GM12878 (cell line): Measurements from ENCODE around the gene LRRN4CL. TPM values are rescaled to one million over a fixed set of nuclear protein-coding genes. Genes with fewer than 3 reads are reported as not detected.

ENCODE experiments used
- BMI1 ChIP-seq: fragments of 450-650 bp; IDR thresholded peaks from 2 replicates; pipeline ENCODE4 v1.6.1; 2016; ENCODE audit warnings: mild to moderate bottlenecking, moderate library complexity, borderline replicate concordance
- CBX5 ChIP-seq: sonication (generic); IDR thresholded peaks from 2 replicates; pipeline ENCODE4 v1.6.1; 2016; ENCODE audit warnings: low read depth, moderate library complexity, mild to moderate bottlenecking, inconsistent platforms
- CHD2 ChIP-seq: IDR thresholded peaks from 2 replicates; pipeline ENCODE4 v1.6.1; 2011; ENCODE audit warnings: low read depth, low read length, improper control_type of control experiment, borderline replicate concordance
- CREB1 ChIP-seq: IDR thresholded peaks from 2 replicates; pipeline ENCODE4 v1.6.1; 2012; ENCODE audit warnings: low read depth, mild to moderate bottlenecking, inconsistent platforms
- EED ChIP-seq: sonication (generic); IDR thresholded peaks from 2 replicates; pipeline ENCODE4 v1.6.1; 2016; ENCODE audit warnings: antibody characterized with exemption, low read depth
- HDGF ChIP-seq: fragments of 450-650 bp; IDR thresholded peaks from 2 replicates; pipeline ENCODE4 v1.6.1; 2016; ENCODE audit warnings: antibody characterized with exemption
- IKZF2 ChIP-seq, 2 experiments: fragments of 450-650 bp; IDR thresholded peaks; 2 replicates each; pipeline ENCODE4 v1.6.1; 2017; ENCODE audit warnings: mild to moderate bottlenecking in 2 of 2, moderate library complexity in 2 of 2
- LARP7 ChIP-seq: fragments of 450-650 bp; IDR thresholded peaks from 2 replicates; pipeline ENCODE4 v1.6.1; 2017; ENCODE audit warnings: mild to moderate bottlenecking
- MEF2A ChIP-seq: IDR thresholded peaks from 2 replicates; pipeline ENCODE4 v1.6.1; 2011; ENCODE audit warnings: low read depth, mild to moderate bottlenecking, low read length, moderate library complexity; ENCODE audit not compliant: insufficient read depth
- MXI1 ChIP-seq: fragments of 150-350 bp; IDR thresholded peaks from 2 replicates; pipeline ENCODE4 v1.6.1; 2011; ENCODE audit warnings: low read depth, mild to moderate bottlenecking, inconsistent platforms, low read length, improper control_type of control experiment
- MYB ChIP-seq: fragments of 150-350 bp; IDR thresholded peaks from 2 replicates; pipeline ENCODE4 v1.6.1; 2014; ENCODE audit warnings: mild to moderate bottlenecking, low read depth, low read length, borderline replicate concordance
- NR2C1 ChIP-seq: fragments of 450-650 bp; IDR thresholded peaks from 2 replicates; pipeline ENCODE4 v1.6.1; 2017; ENCODE audit warnings: antibody characterized with exemption, mild to moderate bottlenecking, moderate library complexity
- PAX8 ChIP-seq: fragments of 450-650 bp; IDR thresholded peaks from 2 replicates; pipeline ENCODE4 v1.6.1; 2017; ENCODE audit warnings: mild to moderate bottlenecking, moderate library complexity
- POLR2AphosphoS5 ChIP-seq: IDR thresholded peaks from 2 replicates; pipeline ENCODE4 v1.6.1; 2011; ENCODE audit warnings: mild to moderate bottlenecking, low read length, inconsistent platforms
- RUNX3 ChIP-seq: IDR thresholded peaks from 2 replicates; pipeline ENCODE4 v1.6.1; 2012; ENCODE audit warnings: low read length, inconsistent platforms
- SMARCA5 ChIP-seq: fragments of 450-650 bp; IDR thresholded peaks from 2 replicates; pipeline ENCODE4 v1.6.1; 2017; ENCODE audit warnings: mild to moderate bottlenecking
- SMC3 ChIP-seq: IDR thresholded peaks from 2 replicates; pipeline ENCODE4 v1.6.1; 2011; ENCODE audit warnings: low read length, improper control_type of control experiment, borderline replicate concordance
- SP1 ChIP-seq: IDR thresholded peaks from one replicate; pipeline ENCODE4 v1.6.1; 2011; ENCODE audit warnings: low read depth, low read length
- STAT3 ChIP-seq: IDR thresholded peaks from 2 replicates; pipeline ENCODE4 v1.6.1; 2011; ENCODE audit warnings: low read depth, low read length, improper control_type of control experiment
- USF2 ChIP-seq: IDR thresholded peaks from 2 replicates; pipeline ENCODE4 v1.6.1; 2011; ENCODE audit warnings: low read depth, low read length, improper control_type of control experiment, borderline replicate concordance
- YBX1 ChIP-seq: fragments of 450-650 bp; IDR thresholded peaks from 2 replicates; pipeline ENCODE4 v1.6.1; 2016; ENCODE audit warnings: antibody characterized with exemption
- polyA plus RNA-seq, 11 experiments: library from polyadenylated mRNA; depleted of rRNA in 4 of 11; unstranded in 6 of 11; stranded (reverse) in 5 of 11; fragments of >200 nt; fragmentation: Nextera tagmentation in 4 of 11; fragmentation: Illumina TruSeq in 1 of 11; extraction: Ambion mirVana in 4 of 11; extraction: Trizol in 1 of 11; gene quantifications; 1 replicate in 1 of 11; 2 replicates in 10 of 11; pipeline versions ENCODE4 v1.2.1 to v1.2.3, GENCODE V29; 2011 to 2016; ENCODE audit warnings: inconsistent platforms in 2 of 11, missing spikeins in 2 of 11, low read depth in 1 of 11
- total RNA-seq, 4 experiments: library from RNA; depleted of rRNA in 3 of 4; stranded (reverse); fragments of >200 nt in 3 of 4; fragmentation: Illumina TruSeq in 1 of 4; extraction: Trizol in 1 of 4; gene quantifications; 2 replicates each; pipeline versions ENCODE4 v1.2.1 to v1.2.3, GENCODE V29; 2013 to 2021
- TF ChIP-seq, protein P1 (sequence below): IDR thresholded peaks from 2 replicates; pipeline ENCODE4 v1.6.1; 2011; ENCODE audit warnings: borderline replicate concordance, low read depth, mild to moderate bottlenecking, moderate library complexity, low read length; ENCODE audit not compliant: insufficient read depth, poor library complexity, severe bottlenecking
- TF ChIP-seq, protein P2 (sequence below): fragments of 450-650 bp; IDR thresholded peaks from 2 replicates; pipeline ENCODE4 v1.6.1; 2016; ENCODE audit warnings: mild to moderate bottlenecking
- TF ChIP-seq, protein P3 (sequence below): IDR thresholded peaks from 2 replicates; pipeline ENCODE4 v1.6.1; 2011; ENCODE audit warnings: mild to moderate bottlenecking, low read depth, low read length, moderate library complexity; ENCODE audit not compliant: insufficient replicate concordance
- TF ChIP-seq, protein P4 (sequence below): IDR thresholded peaks from 2 replicates; pipeline ENCODE4 v1.6.1; 2012; ENCODE audit warnings: low read length, inconsistent platforms

Gene LRRN4CL
- total and polyA plus RNA-seq, 10 of the 15 experiments (the other 5 are each of a cell fraction or from before 2014, with no cell fraction given) = 0.01 to 0.06 TPM; not detected in 8

GRCh38 chr11:62665599-62666258 is 23.6 kb downstream of the LRRN4CL start (continued):
- TF ChIP-seq, protein P1, sequence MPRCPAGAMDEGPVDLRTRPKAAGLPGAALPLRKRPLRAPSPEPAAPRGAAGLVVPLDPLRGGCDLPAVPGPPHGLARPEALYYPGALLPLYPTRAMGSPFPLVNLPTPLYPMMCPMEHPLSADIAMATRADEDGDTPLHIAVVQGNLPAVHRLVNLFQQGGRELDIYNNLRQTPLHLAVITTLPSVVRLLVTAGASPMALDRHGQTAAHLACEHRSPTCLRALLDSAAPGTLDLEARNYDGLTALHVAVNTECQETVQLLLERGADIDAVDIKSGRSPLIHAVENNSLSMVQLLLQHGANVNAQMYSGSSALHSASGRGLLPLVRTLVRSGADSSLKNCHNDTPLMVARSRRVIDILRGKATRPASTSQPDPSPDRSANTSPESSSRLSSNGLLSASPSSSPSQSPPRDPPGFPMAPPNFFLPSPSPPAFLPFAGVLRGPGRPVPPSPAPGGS = peak; percentile 6
- TF ChIP-seq IKZF2 (IDR thresholded peaks at IDR 0.05) = no peak
- TF ChIP-seq SP1 = no peak
- TF ChIP-seq, protein P2, sequence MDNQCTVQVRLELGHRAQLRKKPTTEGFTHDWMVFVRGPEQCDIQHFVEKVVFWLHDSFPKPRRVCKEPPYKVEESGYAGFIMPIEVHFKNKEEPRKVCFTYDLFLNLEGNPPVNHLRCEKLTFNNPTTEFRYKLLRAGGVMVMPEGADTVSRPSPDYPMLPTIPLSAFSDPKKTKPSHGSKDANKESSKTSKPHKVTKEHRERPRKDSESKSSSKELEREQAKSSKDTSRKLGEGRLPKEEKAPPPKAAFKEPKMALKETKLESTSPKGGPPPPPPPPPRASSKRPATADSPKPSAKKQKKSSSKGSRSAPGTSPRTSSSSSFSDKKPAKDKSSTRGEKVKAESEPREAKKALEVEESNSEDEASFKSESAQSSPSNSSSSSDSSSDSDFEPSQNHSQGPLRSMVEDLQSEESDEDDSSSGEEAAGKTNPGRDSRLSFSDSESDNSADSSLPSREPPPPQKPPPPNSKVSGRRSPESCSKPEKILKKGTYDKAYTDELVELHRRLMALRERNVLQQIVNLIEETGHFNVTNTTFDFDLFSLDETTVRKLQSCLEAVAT = no peak
- no peak for TF ChIP-seq CHD2
- no peak for TF ChIP-seq BMI1
- TF ChIP-seq SMC3 = no peak
- TF ChIP-seq CREB1 = peak; percentile 5; the same call in 1 of the 2 replicates
- TF ChIP-seq RUNX3 = peak; percentile 44; the same call in 1 of the 2 replicates
- no peak for TF ChIP-seq HDGF
- TF ChIP-seq, protein P3, sequence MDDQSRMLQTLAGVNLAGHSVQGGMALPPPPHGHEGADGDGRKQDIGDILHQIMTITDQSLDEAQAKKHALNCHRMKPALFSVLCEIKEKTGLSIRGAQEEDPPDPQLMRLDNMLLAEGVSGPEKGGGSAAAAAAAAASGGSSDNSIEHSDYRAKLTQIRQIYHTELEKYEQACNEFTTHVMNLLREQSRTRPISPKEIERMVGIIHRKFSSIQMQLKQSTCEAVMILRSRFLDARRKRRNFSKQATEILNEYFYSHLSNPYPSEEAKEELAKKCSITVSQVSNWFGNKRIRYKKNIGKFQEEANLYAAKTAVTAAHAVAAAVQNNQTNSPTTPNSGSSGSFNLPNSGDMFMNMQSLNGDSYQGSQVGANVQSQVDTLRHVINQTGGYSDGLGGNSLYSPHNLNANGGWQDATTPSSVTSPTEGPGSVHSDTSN = no peak
- TF ChIP-seq LARP7 = 0 out of 2 replicates have a peak, but pooled peaks have one; percentile 13
- TF ChIP-seq MEF2A = no peak
- TF ChIP-seq, protein P4, sequence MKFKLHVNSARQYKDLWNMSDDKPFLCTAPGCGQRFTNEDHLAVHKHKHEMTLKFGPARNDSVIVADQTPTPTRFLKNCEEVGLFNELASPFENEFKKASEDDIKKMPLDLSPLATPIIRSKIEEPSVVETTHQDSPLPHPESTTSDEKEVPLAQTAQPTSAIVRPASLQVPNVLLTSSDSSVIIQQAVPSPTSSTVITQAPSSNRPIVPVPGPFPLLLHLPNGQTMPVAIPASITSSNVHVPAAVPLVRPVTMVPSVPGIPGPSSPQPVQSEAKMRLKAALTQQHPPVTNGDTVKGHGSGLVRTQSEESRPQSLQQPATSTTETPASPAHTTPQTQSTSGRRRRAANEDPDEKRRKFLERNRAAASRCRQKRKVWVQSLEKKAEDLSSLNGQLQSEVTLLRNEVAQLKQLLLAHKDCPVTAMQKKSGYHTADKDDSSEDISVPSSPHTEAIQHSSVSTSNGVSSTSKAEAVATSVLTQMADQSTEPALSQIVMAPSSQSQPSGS = no peak
- no peak for TF ChIP-seq USF2
- TF ChIP-seq EED = 0 out of 2 replicates have a peak, but pooled peaks have one; percentile 6
- TF ChIP-seq PAX8 = no peak
- TF ChIP-seq NR2C1 = no peak
- TF ChIP-seq POLR2AphosphoS5 = no peak; the same call in 1 of the 2 replicates
- no peak for TF ChIP-seq YBX1
- TF ChIP-seq MYB = no peak
- peak; percentile 57; the same call in 1 of the 2 replicates for TF ChIP-seq MXI1
- TF ChIP-seq CBX5 = no peak
- TF ChIP-seq SMARCA5 = 0 out of 2 replicates have a peak, but pooled peaks have one; percentile 3
- no peak for TF ChIP-seq STAT3
